ENCODE results near the gene TENT4A. TPM values are rescaled to one million over a fixed set of nuclear protein-coding genes. Genes with fewer than 3 reads are reported as not detected.

TENT4A gene
- total RNA-seq, 1 donor from 2014 or later, result 21.7 TPM

DNA sequence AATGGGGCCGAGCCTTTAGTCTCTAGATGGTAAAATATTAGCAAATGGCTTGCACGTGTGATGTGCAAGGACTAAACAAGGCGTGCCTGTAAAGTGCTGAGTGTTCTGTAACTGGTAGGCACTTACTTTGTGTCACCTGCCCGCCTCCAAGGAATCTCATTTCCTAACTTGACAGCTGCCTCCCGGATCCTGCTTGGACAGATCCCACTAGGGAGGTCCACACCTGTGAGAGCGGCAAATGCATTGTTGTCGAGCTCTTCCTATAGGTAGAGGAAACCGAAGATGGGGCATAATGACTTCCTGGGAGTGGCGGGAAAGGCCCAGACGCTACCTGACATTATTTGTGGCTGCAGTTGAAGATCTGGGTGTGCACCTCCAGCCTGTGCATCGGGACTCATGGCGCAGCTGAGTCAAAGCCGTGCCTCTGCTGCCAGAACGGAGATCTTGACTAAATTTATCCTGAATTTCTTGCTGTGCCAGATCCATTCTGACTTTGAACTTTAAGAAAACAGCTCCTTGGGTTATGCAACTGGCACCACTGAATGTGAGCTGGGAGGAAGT, 79.8 kb downstream of the TENT4A start:
- DNase-seq (ENCODE audit: low spot score), result no peak

DNA sequence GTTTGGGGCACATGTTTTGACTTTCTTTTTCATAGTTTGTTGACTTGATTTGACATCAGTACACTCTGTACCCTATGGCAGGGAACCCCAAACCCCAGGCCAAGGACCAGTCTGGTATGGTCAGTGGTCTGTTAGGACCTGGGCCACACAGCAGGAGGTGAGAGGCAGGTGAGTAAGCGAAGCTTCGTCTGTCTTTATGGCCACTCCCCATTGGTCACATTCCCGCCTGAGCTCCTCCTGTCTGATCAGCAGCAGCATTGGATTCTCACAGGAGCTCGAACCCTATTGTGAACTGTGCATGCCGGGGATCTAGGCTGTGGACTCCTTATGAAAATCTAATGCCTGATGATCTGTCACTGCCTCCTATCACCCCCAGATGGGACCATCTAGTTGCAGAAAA, 88.0 kb downstream of the TENT4A start:
- no peak for DNase-seq (ENCODE audit: low spot score)

DNA sequence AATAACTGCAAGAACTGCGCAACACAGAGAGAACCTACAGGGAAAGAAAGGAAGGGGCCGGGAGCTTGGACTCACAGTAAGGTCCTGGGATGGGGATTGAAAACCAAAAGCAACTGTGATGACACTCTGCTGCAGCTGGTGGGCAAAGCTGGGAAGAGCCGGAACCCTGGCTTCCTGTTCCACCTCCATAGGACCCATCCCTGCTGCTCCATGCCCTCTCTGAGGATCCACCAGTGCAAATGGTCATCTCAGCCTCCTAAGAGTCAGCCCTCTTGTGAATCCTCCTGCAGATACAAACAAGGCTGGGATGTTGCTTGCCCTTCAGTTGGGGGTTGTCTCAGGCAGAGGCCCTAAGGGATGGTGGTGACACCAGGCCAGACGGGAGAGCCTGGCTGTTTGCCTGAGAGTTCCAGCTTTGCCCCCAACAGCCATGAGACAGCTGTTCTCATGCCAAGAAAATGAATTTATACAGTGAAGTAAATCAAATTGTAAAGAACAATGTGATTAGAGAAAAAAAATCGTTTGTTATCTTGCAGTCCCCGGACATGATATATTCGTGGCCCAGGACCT, 90.8 kb downstream of the TENT4A start:
- DNase-seq (ENCODE audit: low spot score), result no peak

DNA sequence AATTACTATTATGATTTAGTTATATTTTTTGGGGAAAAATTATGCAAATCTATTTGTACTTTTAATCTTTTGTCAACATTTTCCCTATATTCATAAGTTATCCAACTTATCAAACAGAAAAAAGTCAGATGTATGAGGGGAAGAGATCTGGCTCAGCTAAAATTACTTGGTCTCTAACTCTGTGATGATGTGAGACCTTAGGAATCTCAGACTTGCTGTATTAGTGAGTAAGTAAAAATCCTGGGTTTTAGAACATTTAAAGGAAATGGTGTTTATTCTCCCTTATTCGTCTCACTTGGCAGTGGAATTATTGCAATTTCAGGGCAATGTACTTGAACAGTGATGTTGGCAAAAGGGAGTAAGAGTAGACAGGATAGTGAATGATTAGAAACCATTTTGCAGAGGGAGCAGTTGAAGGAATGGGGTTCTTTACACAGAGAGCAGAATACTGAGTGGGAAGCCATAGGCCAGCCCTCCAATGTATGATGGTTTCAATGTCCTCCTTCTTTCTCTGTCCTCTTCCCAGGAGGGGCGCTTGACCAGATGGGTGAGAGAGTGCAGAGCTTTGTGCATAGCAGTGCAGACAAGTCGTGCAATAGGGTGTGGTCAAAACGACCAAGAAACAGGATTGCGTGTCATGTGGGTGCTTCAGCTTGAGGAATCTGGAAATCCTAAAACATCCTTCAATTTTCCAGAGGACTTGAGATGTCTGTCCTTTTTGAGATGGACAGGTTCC, 91.7 kb downstream of the TENT4A start:
- peak; percentile 76 for DNase-seq (ENCODE audit: low spot score)

DNA sequence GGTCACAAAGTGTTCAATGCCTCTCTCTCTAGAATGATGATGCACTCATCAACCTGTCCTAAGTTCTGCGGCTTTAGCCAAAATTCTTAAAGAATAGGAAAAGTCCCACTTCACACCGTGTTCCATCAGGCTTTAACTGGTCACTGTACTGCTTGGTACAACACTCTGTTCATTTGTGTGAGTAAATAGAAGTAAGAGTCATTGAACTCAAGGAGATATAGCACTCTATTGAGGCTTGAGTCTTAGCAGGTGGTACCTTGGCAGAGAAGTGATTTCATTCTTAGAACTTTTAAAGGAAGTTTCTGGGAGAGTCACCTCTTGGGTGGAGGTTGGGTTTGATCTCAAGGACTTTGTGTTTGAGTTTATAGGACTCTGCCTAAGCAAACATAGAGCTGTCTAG, 92.6 kb downstream of the TENT4A start:
- no peak for DNase-seq (ENCODE audit: low spot score)

Other genes with a start within 250 kb of the TENT4A start
- 31.8 TPM for gene NSUN2, start 80.4 kb upstream of the TENT4A start, total RNA-seq (ENCODE audit: insufficient read depth, low replicate concordance)
- 5.5 TPM for gene SRD5A1, start 80.0 kb upstream of the TENT4A start, total RNA-seq (ENCODE audit: insufficient read depth, low replicate concordance)

Measured in umbilical cord (tissue), 2 donors.